HepG2 (cell line): ENCODE measurements around the gene TMEM97. TPM values are rescaled to one million over a fixed set of nuclear protein-coding genes. Genes with fewer than 3 reads are reported as not detected.

Experiments
- ELF1 ChIP-seq: sonication (generic); formaldehyde crosslinking; IDR thresholded peaks from 2 replicates; pipeline ENCODE4 v1.4.0; 2020; ENCODE audit warnings: missing genetic modification reagents
- ETV6 ChIP-seq: sonication (generic); formaldehyde crosslinking; conservative IDR thresholded peaks from 2 replicates; pipeline ENCODE4 v1.4.0; 2020; ENCODE audit warnings: missing genetic modification reagents
- HMG20A ChIP-seq: IDR thresholded peaks from 2 replicates; pipeline ENCODE4 v1.6.1; 2016; ENCODE audit warnings: borderline replicate concordance
- IRX3 ChIP-seq: sonication (generic); formaldehyde crosslinking; IDR thresholded peaks from 2 replicates; pipeline ENCODE4 v1.8.1; 2023; ENCODE audit warnings: mild to moderate bottlenecking, low read depth, missing genetic modification reagents, borderline replicate concordance
- MLX ChIP-seq: IDR thresholded peaks from 2 replicates; pipeline ENCODE4 v1.6.1; 2016
- NCOA1 ChIP-seq: sonication (generic); formaldehyde crosslinking; IDR thresholded peaks from 2 replicates; pipeline ENCODE4 v1.9.0; 2021; ENCODE audit warnings: missing genetic modification reagents
- ONECUT2 ChIP-seq: sonication (generic); formaldehyde crosslinking; IDR thresholded peaks from 2 replicates; pipeline ENCODE4 v1.4.0; 2020; ENCODE audit warnings: missing genetic modification reagents
- POLR2G ChIP-seq: fragments of 200-400 bp; formaldehyde crosslinking; IDR thresholded peaks from 2 replicates; pipeline ENCODE4 v1.6.1; 2018; ENCODE audit warnings: mild to moderate bottlenecking, low read depth, low read length, moderate library complexity
- PRDM4 ChIP-seq: sonication (generic); formaldehyde crosslinking; IDR thresholded peaks from 2 replicates; pipeline ENCODE4 v1.9.0; 2021; ENCODE audit warnings: missing genetic modification reagents, borderline replicate concordance
- RBAK ChIP-seq: sonication (generic); formaldehyde crosslinking; IDR thresholded peaks from 2 replicates; pipeline ENCODE4 v1.5.1; 2020; ENCODE audit warnings: mild to moderate bottlenecking, missing genetic modification reagents
- RFX3 ChIP-seq: IDR thresholded peaks from 2 replicates; pipeline ENCODE4 v1.6.1; 2016; ENCODE audit warnings: missing biosample characterization, missing genetic modification reagents
- TFE3 ChIP-seq: IDR thresholded peaks from 2 replicates; pipeline ENCODE4 v1.6.1; 2016
- ZFP36L1 ChIP-seq: sonication (generic); formaldehyde crosslinking; IDR thresholded peaks from 2 replicates; pipeline ENCODE4 v1.8.0; 2022; ENCODE audit warnings: mild to moderate bottlenecking, missing genetic modification reagents, moderate library complexity
- ZFP90 ChIP-seq: sonication (generic); formaldehyde crosslinking; IDR thresholded peaks from 2 replicates; pipeline ENCODE4 v1.8.0; 2022; ENCODE audit warnings: missing genetic modification reagents, mild to moderate bottlenecking, inconsistent platforms, borderline replicate concordance
- ZNF3 ChIP-seq: IDR thresholded peaks from 2 replicates; pipeline ENCODE4 v1.7.0; 2017; ENCODE audit warnings: inconsistent platforms
- ZNF564 ChIP-seq: sonication (generic); formaldehyde crosslinking; IDR thresholded peaks from 2 replicates; pipeline ENCODE4 v1.8.1; 2023; ENCODE audit warnings: mild to moderate bottlenecking, missing genetic modification reagents
- ZNF672 ChIP-seq: sonication (generic); formaldehyde crosslinking; IDR thresholded peaks from 2 replicates; pipeline ENCODE4 v1.8.1; 2022; ENCODE audit warnings: missing genetic modification reagents
- ZNF761 ChIP-seq: sonication (generic); formaldehyde crosslinking; conservative IDR thresholded peaks from 2 replicates; pipeline ENCODE4 v1.4.0; 2020; ENCODE audit warnings: mild to moderate bottlenecking, missing genetic modification reagents
- polyA plus RNA-seq, 8 experiments: library from polyadenylated mRNA; depleted of rRNA in 3 of 8; stranded (reverse) in 7 of 8; unstranded in 1 of 8; fragments of >200 nt; fragmentation: Illumina TruSeq in 4 of 8; extraction: Trizol in 4 of 8; gene quantifications; 2 replicates each; pipeline versions ENCODE4 v1.2.1 to v1.2.3, GENCODE V29; 2011 to 2016; ENCODE audit warnings: low read depth in 4 of 8, missing spikeins in 1 of 8, mixed read lengths in 1 of 8; ENCODE audit not compliant: insufficient read depth in 1 of 8
- total RNA-seq, 5 experiments: library from RNA; depleted of rRNA; stranded (reverse); fragments of >200 nt; fragmentation: Illumina TruSeq; extraction: Trizol; gene quantifications; 2 replicates each; pipeline ENCODE4 v1.2.3, GENCODE V29; 2016; ENCODE audit warnings: low read depth in 1 of 5
- TF ChIP-seq, protein P1 (sequence below): sonication (generic); formaldehyde crosslinking; IDR thresholded peaks from 2 replicates; pipeline ENCODE4 v1.5.1; 2020; ENCODE audit warnings: mild to moderate bottlenecking, missing genetic modification reagents, borderline replicate concordance
- TF ChIP-seq, protein P2 (sequence below): sonication (generic); formaldehyde crosslinking; IDR thresholded peaks from 2 replicates; pipeline ENCODE4 v1.9.0; 2021; ENCODE audit warnings: missing genetic modification reagents, mild to moderate bottlenecking, borderline replicate concordance
- TF ChIP-seq, protein P3 (sequence below): sonication (generic); formaldehyde crosslinking; IDR thresholded peaks from 2 replicates; pipeline ENCODE4 v1.8.1; 2023; ENCODE audit warnings: missing genetic modification reagents, inconsistent platforms, borderline replicate concordance

Gene TMEM97
- total and polyA plus RNA-seq, 2 of the 13 experiments (the other 11 are each of a cell fraction or from before 2014, with no cell fraction given), result 69.6 to 137 TPM

DNA sequence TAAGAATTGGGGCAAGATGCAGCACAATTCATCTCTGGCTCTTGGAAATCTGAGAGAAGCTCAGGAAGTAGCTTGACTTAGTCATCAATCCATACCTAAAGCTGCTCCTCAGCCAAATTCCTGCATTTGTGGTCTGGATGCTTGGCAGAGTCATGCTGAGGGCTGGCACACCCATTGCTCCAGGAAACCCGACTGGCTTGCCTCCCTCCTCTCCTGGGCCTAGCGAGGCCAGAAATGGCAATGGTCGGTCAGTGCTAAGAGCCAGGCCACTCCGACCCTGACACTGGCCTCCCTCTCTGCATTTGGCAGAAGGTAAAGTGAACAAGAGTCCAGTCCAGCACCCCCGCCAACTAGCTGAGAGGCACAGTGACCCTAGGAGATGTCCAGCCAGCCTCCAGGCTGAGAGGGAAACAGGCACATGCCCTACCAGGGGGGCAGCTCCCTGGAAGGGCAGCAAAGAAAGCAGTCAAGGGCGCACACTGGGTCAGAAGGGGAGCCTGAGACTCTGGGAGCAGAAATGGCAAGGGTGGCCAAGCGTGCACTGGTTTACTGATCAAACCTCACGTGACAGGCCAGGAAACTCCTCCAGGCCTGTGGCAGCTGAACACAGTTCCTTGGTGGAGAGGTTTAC is 28.4 kb downstream of the TMEM97 start (continued):
- TF ChIP-seq PRDM4 (CRISPR knock-in tag) (no peak), ELF1 (no peak), RFX3 (CRISPR knock-in tag) (no peak), MLX (no peak), ETV6 (no peak), ZNF3 (CRISPR knock-in tag) (no peak), ONECUT2 (CRISPR knock-in tag) (no peak), ZFP36L1 (CRISPR knock-in tag) (0 out of 2 replicates have a peak, but pooled peaks have one; percentile 23), TFE3 (no peak), HMG20A (no peak), NCOA1 (CRISPR knock-in tag) (no peak), ZNF761 (CRISPR knock-in tag) (no peak), ZNF672 (CRISPR knock-in tag) (no peak), ZFP90 (CRISPR knock-in tag) (no peak), ZNF564 (no peak), RBAK (no peak), IRX3 (CRISPR knock-in tag) (no peak), POLR2G (peak; percentile 21; the same call in 1 of the 2 replicates)
- TF ChIP-seq, protein P1, sequence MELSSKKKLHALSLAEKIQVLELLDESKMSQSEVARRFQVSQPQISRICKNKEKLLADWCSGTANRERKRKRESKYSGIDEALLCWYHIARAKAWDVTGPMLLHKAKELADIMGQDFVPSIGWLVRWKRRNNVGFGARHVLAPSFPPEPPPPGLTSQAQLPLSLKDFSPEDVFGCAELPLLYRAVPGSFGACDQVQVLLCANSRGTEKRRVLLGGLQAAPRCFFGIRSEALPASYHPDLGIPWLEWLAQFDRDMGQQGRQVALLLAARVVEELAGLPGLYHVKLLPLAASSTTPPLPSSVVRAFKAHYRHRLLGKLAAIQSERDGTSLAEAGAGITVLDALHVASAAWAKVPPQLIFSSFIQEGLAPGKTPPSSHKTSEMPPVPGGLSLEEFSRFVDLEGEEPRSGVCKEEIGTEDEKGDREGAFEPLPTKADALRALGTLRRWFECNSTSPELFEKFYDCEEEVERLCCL, result no peak
- TF ChIP-seq, protein P2, sequence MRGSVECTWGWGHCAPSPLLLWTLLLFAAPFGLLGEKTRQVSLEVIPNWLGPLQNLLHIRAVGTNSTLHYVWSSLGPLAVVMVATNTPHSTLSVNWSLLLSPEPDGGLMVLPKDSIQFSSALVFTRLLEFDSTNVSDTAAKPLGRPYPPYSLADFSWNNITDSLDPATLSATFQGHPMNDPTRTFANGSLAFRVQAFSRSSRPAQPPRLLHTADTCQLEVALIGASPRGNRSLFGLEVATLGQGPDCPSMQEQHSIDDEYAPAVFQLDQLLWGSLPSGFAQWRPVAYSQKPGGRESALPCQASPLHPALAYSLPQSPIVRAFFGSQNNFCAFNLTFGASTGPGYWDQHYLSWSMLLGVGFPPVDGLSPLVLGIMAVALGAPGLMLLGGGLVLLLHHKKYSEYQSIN (CRISPR knock-in tag), result no peak
- TF ChIP-seq, protein P3, sequence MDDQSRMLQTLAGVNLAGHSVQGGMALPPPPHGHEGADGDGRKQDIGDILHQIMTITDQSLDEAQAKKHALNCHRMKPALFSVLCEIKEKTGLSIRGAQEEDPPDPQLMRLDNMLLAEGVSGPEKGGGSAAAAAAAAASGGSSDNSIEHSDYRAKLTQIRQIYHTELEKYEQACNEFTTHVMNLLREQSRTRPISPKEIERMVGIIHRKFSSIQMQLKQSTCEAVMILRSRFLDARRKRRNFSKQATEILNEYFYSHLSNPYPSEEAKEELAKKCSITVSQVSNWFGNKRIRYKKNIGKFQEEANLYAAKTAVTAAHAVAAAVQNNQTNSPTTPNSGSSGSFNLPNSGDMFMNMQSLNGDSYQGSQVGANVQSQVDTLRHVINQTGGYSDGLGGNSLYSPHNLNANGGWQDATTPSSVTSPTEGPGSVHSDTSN (CRISPR knock-in tag), result no peak
